IMR-90 (cell line): Measurements from ENCODE around the gene SCAMP1. TPM values are rescaled to one million over a fixed set of nuclear protein-coding genes. Genes with fewer than 3 reads are reported as not detected.

Experiments
- ATAC-seq: fragments of 200-7000 bp; cut with Tn5 transposase; 2 replicates; pipeline ENCODE4 v1.9.1; 2020; ENCODE audit warnings: low read depth, mild to moderate bottlenecking, moderate library complexity
- BruUV-seq: library from RNA; stranded (reverse); fragments of 400-500 nt; replicated peaks from 2 replicates; lab custom pipeline; 2021; lab: Mats Ljungman, UMichigan
- CTCF ChIA-PET: fragments of 300-600 bp; formaldehyde crosslinking; extraction: SDS; loops from one replicate; lab custom pipeline; 2021; ENCODE audit warnings: antibody characterized with exemption; lab: Yijun Ruan, JAX
- POLR2A ChIA-PET: fragments of 300-600 bp; sonication (Branson Sonifier 250); formaldehyde crosslinking; loops from one replicate; lab custom pipeline; 2022; ENCODE audit warnings: antibody characterized with exemption; ENCODE audit not compliant: unreplicated experiment; lab: Charles Lee
- DNase-seq: peaks from one replicate; pipeline ENCODE4 v3.0.0; 2013
- H2AFZ ChIP-seq: replicated peaks from 2 replicates; pipeline ENCODE3; 2013; ENCODE audit warnings: low read length, mild to moderate bottlenecking; ENCODE audit not compliant: poor library complexity
- H2AK5ac ChIP-seq: 2 replicates; pipeline ENCODE4 v1.6.1; 2013; ENCODE audit warnings: low read depth, low read length, inconsistent platforms
- H2AK9ac ChIP-seq: replicated peaks from 2 replicates; pipeline ENCODE3; 2013; ENCODE audit warnings: mild to moderate bottlenecking, low read depth, low read length, moderate library complexity; ENCODE audit not compliant: poor library complexity
- H2BK120ac ChIP-seq: 2 replicates; pipeline ENCODE4 v1.6.1; 2013; ENCODE audit warnings: low read depth, low read length, inconsistent platforms
- H2BK15ac ChIP-seq: 3 replicates; pipeline ENCODE4 v1.6.1; 2013; ENCODE audit warnings: low read depth, low read length, inconsistent platforms
- H2BK20ac ChIP-seq: 2 replicates; pipeline ENCODE4 v1.6.1; 2013; ENCODE audit warnings: low read depth, mild to moderate bottlenecking, inconsistent platforms, low read length, moderate library complexity
- H2BK5ac ChIP-seq: 2 replicates; pipeline ENCODE4 v1.6.1; 2013; ENCODE audit warnings: mild to moderate bottlenecking, low read depth, low read length, inconsistent platforms; ENCODE audit not compliant: poor library complexity, severe bottlenecking
- H3K14ac ChIP-seq: replicated peaks from 2 replicates; pipeline ENCODE4 v1.6.1; 2013; ENCODE audit warnings: low read depth, low read length, inconsistent platforms
- H3K18ac ChIP-seq: 2 replicates; pipeline ENCODE4 v1.6.1; 2013; ENCODE audit warnings: low read depth, low read length, control low read depth
- H3K23ac ChIP-seq: 2 replicates; pipeline ENCODE4 v1.6.1; 2013; ENCODE audit warnings: low read depth, low read length, inconsistent platforms
- H3K27ac ChIP-seq: 2 replicates; pipeline ENCODE4 v1.5.1; 2013; ENCODE audit warnings: mild to moderate bottlenecking, control low read depth, low read length; ENCODE audit not compliant: insufficient read depth
- H3K27me3 ChIP-seq: 2 replicates; pipeline ENCODE4 v1.6.1; 2013; ENCODE audit warnings: low read length; ENCODE audit not compliant: control insufficient read depth, insufficient read depth
- H3K36me3 ChIP-seq: 2 replicates; pipeline ENCODE4 v1.6.1; 2013; ENCODE audit warnings: low read length, mixed read lengths; ENCODE audit not compliant: control insufficient read depth, insufficient read depth
- H3K4ac ChIP-seq: 2 replicates; pipeline ENCODE4 v1.6.1; 2013; ENCODE audit warnings: low read depth, low read length, inconsistent platforms
- H3K4me1 ChIP-seq: 2 replicates; pipeline ENCODE4 v1.6.1; 2013; ENCODE audit warnings: low read length, mixed read lengths; ENCODE audit not compliant: control insufficient read depth, insufficient read depth
- H3K4me2 ChIP-seq: 2 replicates; pipeline ENCODE4 v1.6.1; 2013; ENCODE audit warnings: low read depth, mild to moderate bottlenecking, control low read depth, low read length, moderate library complexity
- H3K4me3 ChIP-seq: 2 replicates; pipeline ENCODE4 v1.5.1; 2013; ENCODE audit warnings: low read depth, mild to moderate bottlenecking, control low read depth, low read length, moderate library complexity; ENCODE audit not compliant: insufficient read depth
- H3K56ac ChIP-seq: 2 replicates; pipeline ENCODE4 v1.6.1; 2013; ENCODE audit warnings: low read length, inconsistent platforms; ENCODE audit not compliant: insufficient read depth; ENCODE audit errors: extremely low read depth
- H3K79me1 ChIP-seq, 2 experiments: 2 replicates each; pipeline ENCODE4 v1.6.1; 2013; ENCODE audit warnings: low read length in 2 of 2, inconsistent platforms in 1 of 2, low read depth in 1 of 2
- H3K9ac ChIP-seq: 2 replicates; pipeline ENCODE4 v1.6.1; 2013; ENCODE audit warnings: low read depth, low read length, control low read depth
- H3K9me1 ChIP-seq: 2 replicates; pipeline ENCODE4 v1.6.1; 2013; ENCODE audit warnings: low read length, inconsistent platforms; ENCODE audit not compliant: insufficient read depth
- H3K9me3 ChIP-seq: 2 replicates; pipeline ENCODE4 v1.6.1; 2013; ENCODE audit warnings: low read length; ENCODE audit not compliant: control insufficient read depth, insufficient read depth
- H4K20me1 ChIP-seq: 2 replicates; pipeline ENCODE4 v1.6.1; 2013; ENCODE audit warnings: low read length, inconsistent platforms; ENCODE audit not compliant: insufficient read depth
- H4K5ac ChIP-seq: 2 replicates; pipeline ENCODE4 v1.6.1; 2013; ENCODE audit warnings: mild to moderate bottlenecking, low read depth, low read length, control low read depth
- H4K8ac ChIP-seq, 2 experiments: 2 replicates each; pipeline ENCODE4 v1.6.1; 2013; ENCODE audit warnings: low read depth in 2 of 2, low read length in 2 of 2, control low read depth in 1 of 2, inconsistent platforms in 1 of 2
- H4K91ac ChIP-seq: 2 replicates; pipeline ENCODE4 v1.6.1; 2013; ENCODE audit warnings: low read depth, low read length, inconsistent platforms; ENCODE audit not compliant: insufficient read depth
- BHLHE40 ChIP-seq: fragments of 150-350 bp; IDR thresholded peaks from 2 replicates; pipeline ENCODE4 v1.6.1; 2016; ENCODE audit warnings: mild to moderate bottlenecking, low read depth, low read length
- CEBPB ChIP-seq: IDR thresholded peaks from 2 replicates; pipeline ENCODE4 v1.6.1; 2012; ENCODE audit warnings: low read depth, low read length, improper control_type of control experiment
- CHD1 ChIP-seq: IDR thresholded peaks from 2 replicates; pipeline ENCODE4 v1.6.1; 2012; ENCODE audit warnings: low read depth, low read length, improper control_type of control experiment
- FOS ChIP-seq: fragments of 150-350 bp; IDR thresholded peaks from 2 replicates; pipeline ENCODE4 v1.6.1; 2016; ENCODE audit warnings: low read depth, low read length
- MAFK ChIP-seq: IDR thresholded peaks from 2 replicates; pipeline ENCODE4 v1.6.1; 2012; ENCODE audit warnings: low read depth, low read length, improper control_type of control experiment
- MAZ ChIP-seq: IDR thresholded peaks from 2 replicates; pipeline ENCODE4 v1.6.1; 2012; ENCODE audit warnings: low read depth, mild to moderate bottlenecking, low read length, improper control_type of control experiment, moderate library complexity, borderline replicate concordance
- MXI1 ChIP-seq: IDR thresholded peaks from 2 replicates; pipeline ENCODE4 v1.6.1; 2012; ENCODE audit warnings: low read depth, mild to moderate bottlenecking, low read length, moderate library complexity, borderline replicate concordance
- NFE2L2 ChIP-seq: fragments of 150-350 bp; IDR thresholded peaks from 2 replicates; pipeline ENCODE4 v1.6.1; 2016; ENCODE audit warnings: low read depth, mild to moderate bottlenecking, low read length
- POLR2A ChIP-seq: IDR thresholded peaks from 2 replicates; pipeline ENCODE4 v1.6.1; 2012; ENCODE audit warnings: mild to moderate bottlenecking, low read depth, low read length
- RAD21 ChIP-seq: IDR thresholded peaks from 2 replicates; pipeline ENCODE4 v1.6.1; 2012; ENCODE audit warnings: low read length, improper control_type of control experiment
- RCOR1 ChIP-seq: IDR thresholded peaks from 2 replicates; pipeline ENCODE4 v1.6.1; 2012; ENCODE audit warnings: mild to moderate bottlenecking, low read length, improper control_type of control experiment; ENCODE audit not compliant: insufficient replicate concordance
- RFX5 ChIP-seq: IDR thresholded peaks from 2 replicates; pipeline ENCODE4 v1.8.0; 2012; ENCODE audit warnings: low read depth, mild to moderate bottlenecking, low read length, moderate library complexity
- SMC3 ChIP-seq: fragments of 150-350 bp; IDR thresholded peaks from 2 replicates; pipeline ENCODE4 v1.6.1; 2016; ENCODE audit warnings: low read depth, mild to moderate bottlenecking, antibody characterized with exemption, low read length, moderate library complexity
- WGBS, 2 experiments: methylation state at CpG; one replicate each; pipeline versions ENCODE4 v1.1.5 to v1.1.7; 2013; ENCODE audit warnings: missing lambda C conversion rate in 2 of 2; ENCODE audit not compliant: insufficient read length in 1 of 2; ENCODE audit errors: extremely low coverage in 2 of 2; 5-methylcytosine and 5-hydroxymethylcytosine counted together
- dilution Hi-C: fragments of 300-500 bp; cut with HindIII; formaldehyde crosslinking; loops from one replicate; pipeline ENCODE4 v1.14.3; 2018; ENCODE audit warnings: low sequenced_read_pairs; ENCODE audit not compliant: unreplicated experiment
- in situ Hi-C: fragments of 300-500 bp; cut with MboI; formaldehyde crosslinking; loops from 3 replicates; pipeline ENCODE4 v1.14.3; 2019; ENCODE audit warnings: low sequenced_read_pairs, inconsistent platforms, mixed read lengths
- intact Hi-C: fragments of 100-400 bp; cut with micrococcal nuclease; formaldehyde crosslinking; loops from 2 replicates; pipeline ENCODE4 v1.10.0; 2022
- polyA plus RNA-seq, 3 experiments: library from polyadenylated mRNA; depleted of rRNA; stranded (reverse); fragments of >200 nt; gene quantifications; 2 replicates each; pipeline ENCODE4 v1.2.3, GENCODE V29; 2012; ENCODE audit warnings: low replicate concordance in 1 of 3
- total RNA-seq: library from RNA; depleted of rRNA; stranded (reverse); fragments of >200 nt; gene quantifications from 2 replicates; pipeline ENCODE4 v1.2.3, GENCODE V29; 2012
- TF ChIP-seq, protein P1 (sequence below): fragments of 150-350 bp; IDR thresholded peaks from 2 replicates; pipeline ENCODE4 v1.6.1; 2016; ENCODE audit warnings: low read depth, mild to moderate bottlenecking, low read length, moderate library complexity, borderline replicate concordance
- TF ChIP-seq, protein P2 (sequence below): fragments of 150-350 bp; IDR thresholded peaks from 2 replicates; pipeline ENCODE4 v1.6.1; 2017; ENCODE audit warnings: mild to moderate bottlenecking, antibody characterized with exemption, low read length, low read depth
- TF ChIP-seq, protein P3 (sequence below): conservative IDR thresholded peaks from 2 replicates; pipeline ENCODE4 v1.5.1; 2012; ENCODE audit warnings: mild to moderate bottlenecking, low read depth, low read length, improper control_type of control experiment

SCAMP1 gene
- total and polyA plus RNA-seq, 2 of the 4 experiments (the other 2 are of a cell fraction) = 13.5 to 114 TPM

GRCh38 chr5:78521455-78521854 lies 161.0 kb downstream of the SCAMP1 start:
- Histone ChIP-seq H3K18ac (no peak overlapping the region), H3K23ac (no peak overlapping the region), H3K4me3 (no peak overlapping the region), H3K9ac (no peak overlapping the region), H2BK20ac (no peak overlapping the region), H3K79me1 (peaks cover 16 to 43% of the 10 kb centered on the region in 2 experiments), H2AK5ac (no peak overlapping the region), H3K36me3 (peaks cover 4% of the 10 kb centered on the region; the same call in 1 of the 2 replicates), H2BK120ac (no peak overlapping the region), H3K9me3 (no peaks in the 10 kb centered on the region), H2AK9ac (no peak overlapping the region), H3K27me3 (no peaks in the 10 kb centered on the region), H4K5ac (no peak overlapping the region), H4K20me1 (peaks cover 9% of the 10 kb centered on the region; the same call in 1 of the 2 replicates), H4K8ac (no peak overlapping the region), H3K56ac (no peak overlapping the region), H2AFZ (no peak overlapping the region), H3K4me2 (no peak overlapping the region), H3K9me1 (peaks cover 13% of the 10 kb centered on the region), H2BK5ac (no peak overlapping the region), H3K14ac (no peak overlapping the region), H3K4ac (no peak overlapping the region), H3K27ac (no peak overlapping the region), H2BK15ac (no peak overlapping the region), H4K91ac (no peak overlapping the region), H3K4me1 (peaks cover 26% of the 10 kb centered on the region)
- ChIA-PET POLR2A (no interaction called here), CTCF (no interaction called here)
- in situ Hi-C loops = no loop called here
- DNase-seq = no peak
- ATAC-seq = no peak
- intact Hi-C loops = no loop called here
- dilution Hi-C loops = no loop called here
- WGBS, 2 experiments = no CpG with 5 or more reads among the region's 2 CpGs
- BruUV-seq = no TSS peak
- TF ChIP-seq POLR2A = no peak
- no peak for TF ChIP-seq MXI1
- TF ChIP-seq, protein P1, sequence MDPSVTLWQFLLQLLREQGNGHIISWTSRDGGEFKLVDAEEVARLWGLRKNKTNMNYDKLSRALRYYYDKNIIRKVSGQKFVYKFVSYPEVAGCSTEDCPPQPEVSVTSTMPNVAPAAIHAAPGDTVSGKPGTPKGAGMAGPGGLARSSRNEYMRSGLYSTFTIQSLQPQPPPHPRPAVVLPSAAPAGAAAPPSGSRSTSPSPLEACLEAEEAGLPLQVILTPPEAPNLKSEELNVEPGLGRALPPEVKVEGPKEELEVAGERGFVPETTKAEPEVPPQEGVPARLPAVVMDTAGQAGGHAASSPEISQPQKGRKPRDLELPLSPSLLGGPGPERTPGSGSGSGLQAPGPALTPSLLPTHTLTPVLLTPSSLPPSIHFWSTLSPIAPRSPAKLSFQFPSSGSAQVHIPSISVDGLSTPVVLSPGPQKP = no peak
- TF ChIP-seq, protein P2, sequence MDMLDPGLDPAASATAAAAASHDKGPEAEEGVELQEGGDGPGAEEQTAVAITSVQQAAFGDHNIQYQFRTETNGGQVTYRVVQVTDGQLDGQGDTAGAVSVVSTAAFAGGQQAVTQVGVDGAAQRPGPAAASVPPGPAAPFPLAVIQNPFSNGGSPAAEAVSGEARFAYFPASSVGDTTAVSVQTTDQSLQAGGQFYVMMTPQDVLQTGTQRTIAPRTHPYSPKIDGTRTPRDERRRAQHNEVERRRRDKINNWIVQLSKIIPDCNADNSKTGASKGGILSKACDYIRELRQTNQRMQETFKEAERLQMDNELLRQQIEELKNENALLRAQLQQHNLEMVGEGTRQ = no peak
- TF ChIP-seq CHD1 = no peak
- TF ChIP-seq RAD21 = no peak
- no peak for TF ChIP-seq BHLHE40
- TF ChIP-seq SMC3 = no peak
- TF ChIP-seq RFX5 = no peak
- no peak for TF ChIP-seq FOS
- no peak for TF ChIP-seq RCOR1
- no peak for TF ChIP-seq MAZ
- TF ChIP-seq NFE2L2 = no peak
- no peak for TF ChIP-seq MAFK
- TF ChIP-seq, protein P3, sequence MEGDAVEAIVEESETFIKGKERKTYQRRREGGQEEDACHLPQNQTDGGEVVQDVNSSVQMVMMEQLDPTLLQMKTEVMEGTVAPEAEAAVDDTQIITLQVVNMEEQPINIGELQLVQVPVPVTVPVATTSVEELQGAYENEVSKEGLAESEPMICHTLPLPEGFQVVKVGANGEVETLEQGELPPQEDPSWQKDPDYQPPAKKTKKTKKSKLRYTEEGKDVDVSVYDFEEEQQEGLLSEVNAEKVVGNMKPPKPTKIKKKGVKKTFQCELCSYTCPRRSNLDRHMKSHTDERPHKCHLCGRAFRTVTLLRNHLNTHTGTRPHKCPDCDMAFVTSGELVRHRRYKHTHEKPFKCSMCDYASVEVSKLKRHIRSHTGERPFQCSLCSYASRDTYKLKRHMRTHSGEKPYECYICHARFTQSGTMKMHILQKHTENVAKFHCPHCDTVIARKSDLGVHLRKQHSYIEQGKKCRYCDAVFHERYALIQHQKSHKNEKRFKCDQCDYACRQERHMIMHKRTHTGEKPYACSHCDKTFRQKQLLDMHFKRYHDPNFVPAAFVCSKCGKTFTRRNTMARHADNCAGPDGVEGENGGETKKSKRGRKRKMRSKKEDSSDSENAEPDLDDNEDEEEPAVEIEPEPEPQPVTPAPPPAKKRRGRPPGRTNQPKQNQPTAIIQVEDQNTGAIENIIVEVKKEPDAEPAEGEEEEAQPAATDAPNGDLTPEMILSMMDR = no peak
- TF ChIP-seq CEBPB = no peak
